ENCODE data around the gene FAM174C.

Gene FAM174C

GRCh38 chr19:1248786-1249297, 26.5 kb upstream of the FAM174C start (continued):
- 0 out of 2 replicates have a peak, but pooled peaks have one; percentile 30 for TF ChIP-seq ZSCAN23 (tag by site-specific recombination; IDR thresholded peaks at IDR 0.05)
- TF ChIP-seq ZNF623 (tag by site-specific recombination; IDR thresholded peaks at IDR 0.05): no peak
- TF ChIP-seq, protein P1, sequence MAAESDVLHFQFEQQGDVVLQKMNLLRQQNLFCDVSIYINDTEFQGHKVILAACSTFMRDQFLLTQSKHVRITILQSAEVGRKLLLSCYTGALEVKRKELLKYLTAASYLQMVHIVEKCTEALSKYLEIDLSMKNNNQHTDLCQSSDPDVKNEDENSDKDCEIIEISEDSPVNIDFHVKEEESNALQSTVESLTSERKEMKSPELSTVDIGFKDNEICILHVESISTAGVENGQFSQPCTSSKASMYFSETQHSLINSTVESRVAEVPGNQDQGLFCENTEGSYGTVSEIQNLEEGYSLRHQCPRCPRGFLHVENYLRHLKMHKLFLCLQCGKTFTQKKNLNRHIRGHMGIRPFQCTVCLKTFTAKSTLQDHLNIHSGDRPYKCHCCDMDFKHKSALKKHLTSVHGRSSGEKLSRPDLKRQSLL (tag by site-specific recombination; IDR thresholded peaks at IDR 0.05): no peak
- peak; percentile 74 for TF ChIP-seq ZBTB26 (tag by site-specific recombination; optimal IDR thresholded peaks at IDR 0.05)
- peak; percentile 4 for TF ChIP-seq ZNF692 (tag by site-specific recombination; IDR thresholded peaks at IDR 0.05)
- TF ChIP-seq OSR2 (tag by site-specific recombination; IDR thresholded peaks at IDR 0.05): 0 out of 2 replicates have a peak, but pooled peaks have one; percentile 17
- TF ChIP-seq ZNF112 (tag by site-specific recombination; IDR thresholded peaks at IDR 0.05): no peak
- TF ChIP-seq ZNF843 (tag by site-specific recombination; IDR thresholded peaks at IDR 0.05): no peak
- no peak; the same call in 1 of the 2 replicates for TF ChIP-seq ZSCAN30 (tag by site-specific recombination; IDR thresholded peaks at IDR 0.05)
- no peak for TF ChIP-seq ZNF544 (tag by site-specific recombination; IDR thresholded peaks at IDR 0.05)
- TF ChIP-seq ZFHX2 (tag by site-specific recombination; conservative IDR thresholded peaks at IDR 0.05): 0 out of 2 replicates have a peak, but pooled peaks have one; percentile 5
- peak; percentile 85 for TF ChIP-seq ZBTB8A (tag by site-specific recombination; IDR thresholded peaks at IDR 0.05)
- TF ChIP-seq ZNF202 (tag by site-specific recombination; IDR thresholded peaks at IDR 0.05; ENCODE audit: borderline replicate concordance): no peak

- Histone ChIP-seq H3K4me1 (ENCODE audit: control insufficient read depth, insufficient read depth, low read length) (peaks cover 8% of the 10 kb centered on the region), H3K9me3 (ENCODE audit: control insufficient read depth, insufficient read depth, low read depth, low read length) (no peaks in the 10 kb centered on the region), H3K36me3 (ENCODE audit: control insufficient read depth in 2 of 2, insufficient read depth in 1 of 2, low read length in 2 of 2) (peaks cover 0 to 25% of the 10 kb centered on the region in 2 experiments; a peak in 1 of 3 replicates), H3K27ac (ENCODE audit: extremely low read depth, low read depth, low read length) (peak overlapping the region; percentile 100), H3K4me3 (ENCODE audit: low read depth, low read length) (peak overlapping the region; percentile 92)
- POLR2A ChIA-PET: interaction anchor here (0.9 to 1.0 kb wide), 4 partner anchors 16 to 20 kb away, joined by 3 to 17 read pairs (median 6); partner anchors contain the start of gene CIRBP
- CTCF ChIA-PET: interaction anchor here (0.7 to 1.0 kb wide), 2 partner anchors 17 to 147 kb away, joined by 3 to 4 read pairs; no protein-coding TSS in a partner anchor
- TF ChIP-seq ZIC2 (tag by site-specific recombination; IDR thresholded peaks at IDR 0.05) (no peak), ZNF335 (tag by site-specific recombination; conservative IDR thresholded peaks at IDR 0.05) (no peak), ZSCAN30 (tag by site-specific recombination; IDR thresholded peaks at IDR 0.05) (peak; percentile 87), ZNF394 (tag by site-specific recombination; IDR thresholded peaks at IDR 0.05; ENCODE audit: borderline replicate concordance) (no peak), TCF7L2 (IDR thresholded peaks at IDR 0.05; ENCODE audit: borderline replicate concordance, low read depth, low read length) (0 out of 2 replicates have a peak, but pooled peaks have one; percentile 8), PRDM4 (tag by site-specific recombination; IDR thresholded peaks at IDR 0.05) (no peak), ZNF707 (tag by site-specific recombination; IDR thresholded peaks at IDR 0.05) (no peak)
- TF ChIP-seq, protein P2, sequence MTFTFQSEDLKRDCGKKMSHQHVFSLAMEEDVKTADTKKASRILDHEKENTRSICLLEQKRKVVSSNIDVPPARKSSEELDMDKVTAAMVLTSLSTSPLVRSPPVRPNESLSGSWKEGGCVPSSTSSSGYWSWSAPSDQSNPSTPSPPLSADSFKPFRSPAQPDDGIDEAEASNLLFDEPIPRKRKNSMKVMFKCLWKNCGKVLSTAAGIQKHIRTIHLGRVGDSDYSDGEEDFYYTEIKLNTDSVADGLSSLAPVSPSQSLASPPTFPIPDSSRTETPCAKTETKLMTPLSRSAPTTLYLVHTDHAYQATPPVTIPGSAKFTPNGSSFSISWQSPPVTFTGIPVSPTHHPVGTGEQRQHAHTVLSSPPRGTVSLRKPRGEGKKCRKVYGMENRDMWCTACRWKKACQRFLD (tag by site-specific recombination; IDR thresholded peaks at IDR 0.05): no peak
- TF ChIP-seq, protein P3, sequence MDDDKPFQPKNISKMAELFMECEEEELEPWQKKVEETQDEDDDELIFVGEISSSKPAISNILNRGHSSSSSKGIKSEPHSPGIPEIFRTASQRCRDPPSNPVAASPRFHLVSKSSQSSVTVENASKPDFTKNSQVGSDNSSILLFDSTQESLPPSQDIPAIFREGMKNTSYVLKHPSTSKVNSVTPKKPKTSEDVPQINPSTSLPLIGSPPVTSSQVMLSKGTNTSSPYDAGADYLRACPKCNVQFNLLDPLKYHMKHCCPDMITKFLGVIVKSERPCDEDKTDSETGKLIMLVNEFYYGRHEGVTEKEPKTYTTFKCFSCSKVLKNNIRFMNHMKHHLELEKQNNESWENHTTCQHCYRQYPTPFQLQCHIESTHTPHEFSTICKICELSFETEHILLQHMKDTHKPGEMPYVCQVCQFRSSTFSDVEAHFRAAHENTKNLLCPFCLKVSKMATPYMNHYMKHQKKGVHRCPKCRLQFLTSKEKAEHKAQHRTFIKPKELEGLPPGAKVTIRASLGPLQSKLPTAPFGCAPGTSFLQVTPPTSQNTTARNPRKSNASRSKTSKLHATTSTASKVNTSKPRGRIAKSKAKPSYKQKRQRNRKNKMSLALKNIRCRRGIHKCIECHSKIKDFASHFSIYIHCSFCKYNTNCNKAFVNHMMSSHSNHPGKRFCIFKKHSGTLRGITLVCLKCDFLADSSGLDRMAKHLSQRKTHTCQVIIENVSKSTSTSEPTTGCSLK (tag by site-specific recombination; IDR thresholded peaks at IDR 0.05): no peak
- TF ChIP-seq, protein P4, sequence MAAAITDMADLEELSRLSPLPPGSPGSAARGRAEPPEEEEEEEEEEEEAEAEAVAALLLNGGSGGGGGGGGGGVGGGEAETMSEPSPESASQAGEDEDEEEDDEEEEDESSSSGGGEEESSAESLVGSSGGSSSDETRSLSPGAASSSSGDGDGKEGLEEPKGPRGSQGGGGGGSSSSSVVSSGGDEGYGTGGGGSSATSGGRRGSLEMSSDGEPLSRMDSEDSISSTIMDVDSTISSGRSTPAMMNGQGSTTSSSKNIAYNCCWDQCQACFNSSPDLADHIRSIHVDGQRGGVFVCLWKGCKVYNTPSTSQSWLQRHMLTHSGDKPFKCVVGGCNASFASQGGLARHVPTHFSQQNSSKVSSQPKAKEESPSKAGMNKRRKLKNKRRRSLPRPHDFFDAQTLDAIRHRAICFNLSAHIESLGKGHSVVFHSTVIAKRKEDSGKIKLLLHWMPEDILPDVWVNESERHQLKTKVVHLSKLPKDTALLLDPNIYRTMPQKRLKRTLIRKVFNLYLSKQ (tag by site-specific recombination; IDR thresholded peaks at IDR 0.05; ENCODE audit: borderline replicate concordance): no peak
These were observed 25.9 kb upstream of the FAM174C start for GRCh38 chr19:1249298-1249989.
